ENCODE measurements around the gene PNCK.

PNCK gene

GRCh38 chrX:153642051-153642654, 31.5 kb downstream of the PNCK start:
- DNase-seq (ENCODE audit: low read depth in 3 of 3, low spot score in 1 of 3), result no peak

- no peak for DNase-seq (ENCODE audit: low read depth in 3 of 3, low spot score in 1 of 3)
Observed at GRCh38 chrX:153641627-153642026, 32.0 kb downstream of the PNCK start.

- DNase-seq (ENCODE audit: low read depth in 3 of 3, low spot score in 1 of 3), result no peak
Observed at GRCh38 chrX:153640736-153641575, 32.7 kb downstream of the PNCK start.

GRCh38 chrX:153640045-153640686, 33.4 kb downstream of the PNCK start:
- DNase-seq (ENCODE audit: low read depth in 3 of 3, low spot score in 1 of 3), result no peak

- DNase-seq (ENCODE audit: low read depth in 3 of 3, low spot score in 1 of 3), result no peak
Observed at GRCh38 chrX:153639177-153640044, 34.2 kb downstream of the PNCK start.

- DNase-seq (ENCODE audit: low read depth in 3 of 3, low spot score in 1 of 3), result no peak
Observed at GRCh38 chrX:153638436-153639176, 35.0 kb downstream of the PNCK start.

GRCh38 chrX:153638041-153638371, 35.6 kb downstream of the PNCK start:
- DNase-seq (ENCODE audit: low read depth in 3 of 3, low spot score in 1 of 3), result no peak

- DNase-seq (ENCODE audit: low read depth in 3 of 3, low spot score in 1 of 3), result no peak
Observed at GRCh38 chrX:153637121-153638040, 36.2 kb downstream of the PNCK start.

- DNase-seq (ENCODE audit: low read depth in 3 of 3, low spot score in 1 of 3), result no peak
Observed at GRCh38 chrX:153636716-153637115, 36.9 kb downstream of the PNCK start.

GRCh38 chrX:153635788-153636668, 37.6 kb downstream of the PNCK start:
- no peak for DNase-seq (ENCODE audit: low read depth in 3 of 3, low spot score in 1 of 3)

GRCh38 chrX:153635388-153635787, 38.2 kb downstream of the PNCK start:
- DNase-seq (ENCODE audit: low read depth in 3 of 3, low spot score in 1 of 3), result no peak

GRCh38 chrX:153634832-153635231, 38.8 kb downstream of the PNCK start:
- no peak for DNase-seq (ENCODE audit: low read depth in 3 of 3, low spot score in 1 of 3)

GRCh38 chrX:153634236-153634635, 39.4 kb downstream of the PNCK start:
- DNase-seq (ENCODE audit: low read depth in 3 of 3, low spot score in 1 of 3), result no peak

GRCh38 chrX:153633607-153634180, 39.9 kb downstream of the PNCK start:
- no peak for DNase-seq (ENCODE audit: low read depth in 3 of 3, low spot score in 1 of 3)

- no peak for DNase-seq (ENCODE audit: low read depth in 3 of 3, low spot score in 1 of 3)
Observed at GRCh38 chrX:153633048-153633447, 40.6 kb downstream of the PNCK start.

- DNase-seq (ENCODE audit: low read depth in 3 of 3, low spot score in 1 of 3), result no peak
Observed at GRCh38 chrX:153632595-153632946, 41.0 kb downstream of the PNCK start.

- no peak for DNase-seq (ENCODE audit: low read depth in 3 of 3, low spot score in 1 of 3)
Observed at GRCh38 chrX:153631907-153632594, 41.6 kb downstream of the PNCK start.

- no peak for DNase-seq (ENCODE audit: low read depth in 3 of 3, low spot score in 1 of 3)
Observed at GRCh38 chrX:153631346-153631745, 42.3 kb downstream of the PNCK start.

All from stimulated activated CD4-positive, alpha-beta T cell treated with anti-CD3 and anti-CD28 coated beads, TNF-alpha, amount 100 ng/mL, for 1 hour (primary cell).